Activated T-cell treated with anti-CD3 and anti-CD28 coated beads, Interleukin-2, amount 50 U/mL, for 24 hours (primary cell): ENCODE measurements around the gene ARRDC4.

Experiments used
- DNase-seq: peaks from one replicate; pipeline ENCODE4 v3.0.0-alpha.2; 2020
- H3K27ac Mint-ChIP-seq: 2 replicates; pipeline ENCODE4 v1.8.0; 2020; ENCODE audit warnings: mild to moderate bottlenecking, mixed read lengths
- H3K27me3 Mint-ChIP-seq: 2 replicates; pipeline ENCODE4 v1.8.0; 2020; ENCODE audit warnings: mixed read lengths
- H3K36me3 Mint-ChIP-seq: 2 replicates; pipeline ENCODE4 v1.8.0; 2020; ENCODE audit warnings: low read depth, mixed read lengths
- H3K4me1 Mint-ChIP-seq: 2 replicates; pipeline ENCODE4 v1.8.0; 2020; ENCODE audit warnings: low read depth, mixed read lengths
- H3K4me3 Mint-ChIP-seq: 2 replicates; pipeline ENCODE4 v1.8.0; 2020; ENCODE audit warnings: mild to moderate bottlenecking, moderate library complexity, mixed read lengths
- H3K9me3 Mint-ChIP-seq: 2 replicates; pipeline ENCODE4 v1.8.0; 2020; ENCODE audit warnings: mixed read lengths

Gene ARRDC4

GRCh38 chr15:97998307-97999071 is 38.0 kb downstream of the ARRDC4 start:
- H3K36me3 Mint-ChIP-seq, result no peaks in the 10 kb centered on the region
- DNase-seq, result no peak
- H3K9me3 Mint-ChIP-seq, result no peaks in the 10 kb centered on the region
- peaks cover 14% of the 10 kb centered on the region for H3K4me1 Mint-ChIP-seq
- H3K4me3 Mint-ChIP-seq, result no peak overlapping the region
- no peaks in the 10 kb centered on the region for H3K27me3 Mint-ChIP-seq
- no peak overlapping the region for H3K27ac Mint-ChIP-seq

- no peak for DNase-seq
- no peak overlapping the region for H3K4me3 Mint-ChIP-seq
- H3K9me3 Mint-ChIP-seq, result no peaks in the 10 kb centered on the region
- H3K36me3 Mint-ChIP-seq, result no peaks in the 10 kb centered on the region
- H3K27ac Mint-ChIP-seq, result no peak overlapping the region
- peaks cover 10% of the 10 kb centered on the region for H3K4me1 Mint-ChIP-seq
- H3K27me3 Mint-ChIP-seq, result no peaks in the 10 kb centered on the region
Measured at GRCh38 chr15:98000249-98001203, 40.0 kb downstream of the ARRDC4 start.

- Mint-ChIP-seq H3K9me3 (no peaks in the 10 kb centered on the region), H3K4me3 (no peak overlapping the region), H3K27ac (no peak overlapping the region), H3K27me3 (no peaks in the 10 kb centered on the region), H3K4me1 (no peaks in the 10 kb centered on the region), H3K36me3 (no peaks in the 10 kb centered on the region)
- no peak for DNase-seq
Measured at GRCh38 chr15:98001663-98002194, 41.2 kb downstream of the ARRDC4 start.

- Mint-ChIP-seq H3K4me3 (no peak overlapping the region), H3K36me3 (no peaks in the 10 kb centered on the region), H3K4me1 (no peaks in the 10 kb centered on the region), H3K27me3 (no peaks in the 10 kb centered on the region), H3K9me3 (no peaks in the 10 kb centered on the region), H3K27ac (no peak overlapping the region)
- no peak for DNase-seq
Measured at GRCh38 chr15:98002419-98002818, 41.9 kb downstream of the ARRDC4 start.

- no peak for DNase-seq
- H3K4me3 Mint-ChIP-seq, result no peak overlapping the region
- H3K27me3 Mint-ChIP-seq, result no peaks in the 10 kb centered on the region
- H3K27ac Mint-ChIP-seq, result no peak overlapping the region
- H3K9me3 Mint-ChIP-seq, result no peaks in the 10 kb centered on the region
- H3K36me3 Mint-ChIP-seq, result no peaks in the 10 kb centered on the region
- H3K4me1 Mint-ChIP-seq, result no peaks in the 10 kb centered on the region
Measured at GRCh38 chr15:98002866-98003265, 42.4 kb downstream of the ARRDC4 start.

- no peak overlapping the region for H3K27ac Mint-ChIP-seq
- no peaks in the 10 kb centered on the region for H3K4me1 Mint-ChIP-seq
- H3K27me3 Mint-ChIP-seq, result no peaks in the 10 kb centered on the region
- no peak for DNase-seq
- H3K36me3 Mint-ChIP-seq, result no peaks in the 10 kb centered on the region
- no peaks in the 10 kb centered on the region for H3K9me3 Mint-ChIP-seq
- H3K4me3 Mint-ChIP-seq, result no peak overlapping the region
Measured at GRCh38 chr15:98003518-98003917, 43.0 kb downstream of the ARRDC4 start.

- no peak overlapping the region for H3K27ac Mint-ChIP-seq
- H3K27me3 Mint-ChIP-seq, result no peaks in the 10 kb centered on the region
- no peaks in the 10 kb centered on the region for H3K9me3 Mint-ChIP-seq
- DNase-seq, result no peak
- no peaks in the 10 kb centered on the region for H3K36me3 Mint-ChIP-seq
- no peaks in the 10 kb centered on the region for H3K4me1 Mint-ChIP-seq
- H3K4me3 Mint-ChIP-seq, result no peak overlapping the region
Measured at GRCh38 chr15:98003996-98004395, 43.5 kb downstream of the ARRDC4 start.

- H3K9me3 Mint-ChIP-seq, result no peaks in the 10 kb centered on the region
- no peak for DNase-seq
- no peaks in the 10 kb centered on the region for H3K27me3 Mint-ChIP-seq
- no peak overlapping the region for H3K4me3 Mint-ChIP-seq
- H3K36me3 Mint-ChIP-seq, result no peaks in the 10 kb centered on the region
- no peak overlapping the region for H3K27ac Mint-ChIP-seq
- H3K4me1 Mint-ChIP-seq, result peaks cover 2% of the 10 kb centered on the region
Measured at GRCh38 chr15:98005659-98006058, 45.2 kb downstream of the ARRDC4 start.

- Mint-ChIP-seq H3K4me3 (no peak overlapping the region), H3K4me1 (peaks cover 2% of the 10 kb centered on the region), H3K9me3 (no peaks in the 10 kb centered on the region), H3K27me3 (peaks cover 3% of the 10 kb centered on the region), H3K27ac (no peak overlapping the region), H3K36me3 (no peaks in the 10 kb centered on the region)
- DNase-seq, result no peak
Measured at GRCh38 chr15:98009169-98009568, 48.7 kb downstream of the ARRDC4 start.

GRCh38 chr15:98009971-98010370 is 49.5 kb downstream of the ARRDC4 start:
- peaks cover 6% of the 10 kb centered on the region for H3K27me3 Mint-ChIP-seq
- H3K4me1 Mint-ChIP-seq, result peaks cover 2% of the 10 kb centered on the region
- no peaks in the 10 kb centered on the region for H3K36me3 Mint-ChIP-seq
- no peak for DNase-seq
- no peak overlapping the region for H3K4me3 Mint-ChIP-seq
- H3K9me3 Mint-ChIP-seq, result no peaks in the 10 kb centered on the region
- no peak overlapping the region for H3K27ac Mint-ChIP-seq

- no peak for DNase-seq
- Mint-ChIP-seq H3K4me3 (no peak overlapping the region), H3K27ac (no peak overlapping the region), H3K4me1 (peaks cover 2% of the 10 kb centered on the region), H3K36me3 (no peaks in the 10 kb centered on the region), H3K27me3 (peaks cover 6% of the 10 kb centered on the region), H3K9me3 (no peaks in the 10 kb centered on the region)
Measured at GRCh38 chr15:98012354-98012753, 51.9 kb downstream of the ARRDC4 start.

GRCh38 chr15:98013631-98014030 is 53.1 kb downstream of the ARRDC4 start:
- H3K36me3 Mint-ChIP-seq, result no peaks in the 10 kb centered on the region
- H3K4me3 Mint-ChIP-seq, result no peak overlapping the region
- H3K27me3 Mint-ChIP-seq, result peaks cover 6% of the 10 kb centered on the region
- no peak for DNase-seq
- H3K9me3 Mint-ChIP-seq, result no peaks in the 10 kb centered on the region
- no peak overlapping the region for H3K27ac Mint-ChIP-seq
- H3K4me1 Mint-ChIP-seq, result peaks cover 2% of the 10 kb centered on the region

- no peak overlapping the region for H3K27ac Mint-ChIP-seq
- no peaks in the 10 kb centered on the region for H3K36me3 Mint-ChIP-seq
- DNase-seq, result no peak
Measured at GRCh38 chr15:98017150-98017964, 56.9 kb downstream of the ARRDC4 start.

GRCh38 chr15:98018761-98019351 is 58.4 kb downstream of the ARRDC4 start:
- Mint-ChIP-seq H3K36me3 (no peaks in the 10 kb centered on the region), H3K9me3 (peaks cover 5% of the 10 kb centered on the region)

More at GRCh38 chr15:98017150-98017964, 56.9 kb downstream of the ARRDC4 start:
- Mint-ChIP-seq H3K9me3 (no peaks in the 10 kb centered on the region), H3K4me1 (no peaks in the 10 kb centered on the region), H3K4me3 (no peak overlapping the region), H3K27me3 (peaks cover 9% of the 10 kb centered on the region)

More at GRCh38 chr15:98018761-98019351, 58.4 kb downstream of the ARRDC4 start:
- DNase-seq, result no peak
- H3K4me1 Mint-ChIP-seq, result no peaks in the 10 kb centered on the region
- no peak overlapping the region for H3K4me3 Mint-ChIP-seq
- H3K27me3 Mint-ChIP-seq, result peaks cover 10% of the 10 kb centered on the region
- H3K27ac Mint-ChIP-seq, result no peak overlapping the region
